Uterus (tissue), 2 donors: Measurements from ENCODE around the gene CAPN13.

ENCODE experiments used
- CTCF ChIP-seq, 4 experiments: fragments of 200-600 bp in 2 of 4; fragments of 450-650 bp in 2 of 4; sonication (generic) in 2 of 4; IDR thresholded peaks; one replicate each; pipeline ENCODE4 v1.5.1; 2016 to 2019; ENCODE audit warnings: antibody characterized with exemption in 4 of 4, mild to moderate bottlenecking in 2 of 4, moderate library complexity in 1 of 4
- POLR2A ChIP-seq, 2 donors: fragments of 450-650 bp; IDR thresholded peaks; one replicate each; pipeline ENCODE4 v1.6.1; 2016; ENCODE audit warnings: antibody characterized with exemption in 2 of 2, mild to moderate bottlenecking in 1 of 2, moderate library complexity in 1 of 2

DNA sequence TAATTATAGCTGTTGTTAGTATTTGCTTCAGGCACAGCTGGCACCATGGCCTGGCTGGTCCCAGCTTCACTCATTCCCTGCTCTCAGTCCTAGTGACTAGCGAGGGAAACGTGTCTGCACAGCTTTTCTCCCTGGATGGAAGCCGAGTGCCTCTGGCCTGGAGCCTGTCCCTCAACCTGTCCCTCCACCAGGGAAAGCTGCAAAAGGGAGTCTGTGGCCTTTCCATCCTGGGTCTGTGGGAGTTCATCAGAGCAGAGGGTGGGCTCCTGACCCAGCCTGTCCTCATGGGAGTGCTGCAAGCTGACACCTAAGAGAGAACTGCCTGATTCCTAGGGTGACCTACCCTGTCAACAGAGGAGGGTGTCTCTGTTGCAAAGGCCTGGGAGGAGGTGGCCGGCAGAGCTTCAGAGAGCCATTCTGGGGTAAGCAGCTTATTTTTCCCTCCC lies 118.3 kb downstream of the CAPN13 start:
- no peak for TF ChIP-seq CTCF (IDR thresholded peaks at IDR 0.05)
- TF ChIP-seq POLR2A (IDR thresholded peaks at IDR 0.05) = no peak
